HG03575 (cell line): ENCODE results near the gene SLC39A7.

Experiments
- ATAC-seq: cut with Tn5 transposase; IDR thresholded peaks from one replicate; pipeline ENCODE4 v1.9.1; 2021; ENCODE audit not compliant: unreplicated experiment, insufficient number of reproducible peaks, low FRiP score; ENCODE audit errors: extremely low read depth

The SLC39A7 gene, protein sequence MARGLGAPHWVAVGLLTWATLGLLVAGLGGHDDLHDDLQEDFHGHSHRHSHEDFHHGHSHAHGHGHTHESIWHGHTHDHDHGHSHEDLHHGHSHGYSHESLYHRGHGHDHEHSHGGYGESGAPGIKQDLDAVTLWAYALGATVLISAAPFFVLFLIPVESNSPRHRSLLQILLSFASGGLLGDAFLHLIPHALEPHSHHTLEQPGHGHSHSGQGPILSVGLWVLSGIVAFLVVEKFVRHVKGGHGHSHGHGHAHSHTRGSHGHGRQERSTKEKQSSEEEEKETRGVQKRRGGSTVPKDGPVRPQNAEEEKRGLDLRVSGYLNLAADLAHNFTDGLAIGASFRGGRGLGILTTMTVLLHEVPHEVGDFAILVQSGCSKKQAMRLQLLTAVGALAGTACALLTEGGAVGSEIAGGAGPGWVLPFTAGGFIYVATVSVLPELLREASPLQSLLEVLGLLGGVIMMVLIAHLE

DNA sequence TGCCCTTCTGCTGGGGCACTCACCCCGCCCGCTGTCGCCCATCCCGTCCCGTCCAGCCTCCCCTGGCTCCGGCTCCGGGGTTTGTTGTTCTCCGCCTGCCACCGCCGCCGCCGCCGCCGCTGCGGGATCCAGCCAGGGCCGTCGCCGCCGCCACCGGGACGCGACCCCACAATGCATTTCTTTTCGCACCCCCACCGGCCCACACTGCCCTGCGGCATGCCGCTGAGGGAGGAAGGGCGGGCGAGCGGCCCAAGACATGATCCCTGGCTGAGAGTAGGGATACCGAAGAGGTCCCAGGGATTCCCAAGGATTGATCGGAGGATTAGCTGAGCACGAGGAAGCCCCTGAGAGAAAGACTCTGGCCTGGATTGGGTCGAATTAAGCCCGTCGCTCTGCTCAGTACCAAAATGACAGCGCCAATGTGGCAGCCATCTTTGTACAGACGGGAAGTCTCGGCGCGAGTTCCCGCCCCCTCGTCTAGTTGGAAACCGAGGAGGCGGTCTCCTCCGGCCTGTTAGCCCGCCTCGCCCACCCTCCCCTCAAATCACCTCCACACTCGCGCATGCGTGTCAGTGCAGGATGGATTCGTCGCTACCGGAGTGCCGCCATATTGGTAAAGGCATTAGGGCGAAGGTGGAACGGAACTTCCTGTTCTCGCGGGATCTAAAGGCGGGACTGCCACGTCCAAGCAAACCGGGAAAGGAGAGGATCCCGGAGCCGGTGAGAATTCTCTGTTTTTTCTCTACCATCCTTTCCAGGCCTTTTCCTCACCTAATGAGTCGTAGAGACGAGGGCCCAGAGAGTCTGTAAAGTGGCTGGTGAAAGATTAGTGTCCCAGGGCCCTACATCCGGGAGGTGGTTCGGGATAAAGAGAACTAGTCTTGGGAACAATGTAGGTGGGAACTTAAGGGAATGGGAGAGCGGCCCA is at the start of gene SLC39A7, which contains the start of gene RXRB:
SLC39A7 (plus strand) TSS at position 649 of the 928 bp plus-strand sequence. CDS start 379 bp downstream, outside the sequence.
RXRB (minus strand) TSS at position 447 of the 928 bp plus-strand sequence; CDS start at position 258, 189 bp downstream.
- no peak for ATAC-seq

DNA sequence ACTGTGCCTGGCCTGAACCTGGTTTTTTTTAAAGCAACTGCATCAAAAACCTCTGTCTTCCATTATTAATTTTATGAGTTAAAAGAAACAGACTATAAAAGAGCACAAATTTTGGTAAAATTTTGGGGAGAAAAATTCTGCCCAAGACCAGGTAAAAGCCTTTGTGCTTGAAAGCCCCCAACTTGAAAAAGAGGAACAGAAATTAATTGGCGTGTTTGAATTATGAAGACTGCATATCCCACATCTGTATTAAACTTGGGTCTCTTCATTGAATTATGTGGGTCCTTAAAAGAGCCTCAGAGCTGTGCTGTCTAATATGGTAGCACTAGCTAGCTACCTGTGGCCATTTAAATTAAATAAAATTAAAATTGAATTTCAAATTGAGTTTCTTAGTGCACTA is 49.6 kb upstream of the SLC39A7 start:
- ATAC-seq = no peak

DNA sequence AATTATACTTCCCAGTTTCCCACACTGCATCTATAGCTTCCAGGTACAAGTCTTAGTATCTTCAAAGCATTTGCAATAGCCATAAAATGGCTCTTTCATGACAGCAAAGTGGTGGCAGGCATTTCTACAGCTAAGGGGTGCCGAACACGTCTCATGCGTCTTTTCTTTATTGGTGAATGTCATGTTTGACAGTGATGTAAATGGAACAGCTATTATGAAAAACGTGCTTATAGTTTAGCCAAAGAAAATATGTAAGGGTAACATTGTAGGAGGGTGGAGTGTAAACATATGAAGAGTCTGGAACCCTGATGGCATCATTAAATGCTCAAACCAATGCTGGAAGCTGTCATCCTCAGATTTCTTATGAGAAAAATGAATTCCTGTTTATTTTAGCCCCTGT is 46.3 kb upstream of the SLC39A7 start:
- no peak for ATAC-seq

DNA sequence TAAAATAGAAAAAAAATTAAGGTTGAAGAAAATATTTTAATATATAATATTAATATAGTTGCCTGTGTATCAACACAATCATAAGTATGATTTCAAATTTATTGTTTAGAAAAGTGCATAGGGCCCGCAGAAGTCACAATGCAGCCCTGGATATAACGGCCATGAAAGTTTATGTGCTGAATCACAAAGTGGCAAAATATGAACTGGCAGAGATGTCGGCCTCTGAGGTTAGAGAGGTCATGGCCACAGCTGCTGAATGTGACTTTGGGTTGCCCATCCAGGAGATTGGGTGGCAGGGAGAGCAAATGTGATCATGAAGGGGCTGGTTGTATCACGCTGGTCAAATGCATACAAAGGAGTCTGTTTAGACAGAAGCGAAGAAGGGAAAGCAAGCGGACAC is 44.1 kb upstream of the SLC39A7 start:
- no peak for ATAC-seq

DNA sequence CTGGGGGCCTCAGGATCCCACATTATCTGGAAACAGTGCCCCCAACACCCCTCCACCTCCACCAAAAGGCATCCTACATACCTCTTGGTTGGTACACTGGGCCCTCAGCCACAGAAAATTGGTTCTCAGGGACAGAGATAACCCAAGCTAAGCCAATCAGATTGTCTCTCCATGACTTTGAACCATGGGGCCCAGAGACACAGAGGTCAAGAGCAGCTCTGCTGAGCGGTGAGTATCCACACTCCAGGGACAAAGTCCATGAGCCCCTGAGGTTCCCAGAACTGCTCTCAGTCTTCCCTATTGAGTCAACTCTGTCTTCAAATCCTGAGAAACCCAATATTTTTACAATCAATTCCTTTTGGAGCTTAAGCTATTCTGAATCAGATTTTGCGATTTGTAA is 43.7 kb upstream of the SLC39A7 start:
- ATAC-seq = no peak

DNA sequence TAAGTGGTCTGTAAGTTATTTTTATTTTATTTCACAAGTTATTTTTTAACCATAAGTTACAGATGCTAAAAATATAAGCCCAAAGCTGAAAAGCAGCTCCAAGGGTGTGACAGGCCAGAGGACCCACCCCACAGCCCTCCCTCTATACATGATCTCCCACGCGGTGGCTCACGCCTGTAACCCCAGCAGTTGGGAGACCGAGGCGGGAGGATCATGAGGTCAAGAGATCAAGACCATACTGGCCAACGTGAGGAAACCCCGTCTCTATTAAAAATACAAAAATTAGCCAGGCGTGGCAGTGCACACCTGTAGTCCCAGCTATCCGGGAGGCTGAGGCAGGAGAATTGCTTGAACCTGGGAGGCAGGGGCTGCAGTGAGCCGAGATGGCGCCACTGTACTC is 40.6 kb upstream of the SLC39A7 start:
- no peak for ATAC-seq

DNA sequence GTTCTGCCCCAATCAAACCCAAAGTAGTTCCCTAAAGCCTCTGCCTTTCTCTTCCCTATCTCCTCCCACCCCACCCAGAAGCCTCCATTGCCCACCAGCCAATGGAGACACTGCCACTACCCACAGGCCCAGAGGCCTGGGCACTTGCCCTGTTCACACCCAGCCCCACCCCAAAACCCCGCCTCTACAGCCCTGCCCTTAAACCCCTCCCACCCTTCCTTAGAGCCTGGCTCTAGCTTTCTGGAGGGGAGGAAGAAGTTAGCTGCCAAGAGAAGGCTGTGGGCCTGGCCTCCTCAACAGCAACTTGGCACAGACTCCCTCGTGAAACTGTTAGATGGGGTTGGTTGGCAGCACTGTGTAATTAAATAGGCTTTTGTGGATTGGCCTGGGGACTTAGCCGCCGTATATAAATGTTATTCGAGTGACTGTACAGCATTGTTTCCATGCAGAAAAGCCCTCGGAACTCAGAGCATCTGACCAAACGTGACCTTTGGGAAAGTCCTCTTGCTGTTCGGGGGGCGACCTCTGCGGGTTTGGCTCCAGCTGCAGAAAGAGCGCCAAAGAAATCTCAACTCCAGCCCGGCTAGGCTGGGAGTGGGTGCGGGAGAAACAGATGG is 39.8 kb upstream of the SLC39A7 start:
- ATAC-seq = no peak

DNA sequence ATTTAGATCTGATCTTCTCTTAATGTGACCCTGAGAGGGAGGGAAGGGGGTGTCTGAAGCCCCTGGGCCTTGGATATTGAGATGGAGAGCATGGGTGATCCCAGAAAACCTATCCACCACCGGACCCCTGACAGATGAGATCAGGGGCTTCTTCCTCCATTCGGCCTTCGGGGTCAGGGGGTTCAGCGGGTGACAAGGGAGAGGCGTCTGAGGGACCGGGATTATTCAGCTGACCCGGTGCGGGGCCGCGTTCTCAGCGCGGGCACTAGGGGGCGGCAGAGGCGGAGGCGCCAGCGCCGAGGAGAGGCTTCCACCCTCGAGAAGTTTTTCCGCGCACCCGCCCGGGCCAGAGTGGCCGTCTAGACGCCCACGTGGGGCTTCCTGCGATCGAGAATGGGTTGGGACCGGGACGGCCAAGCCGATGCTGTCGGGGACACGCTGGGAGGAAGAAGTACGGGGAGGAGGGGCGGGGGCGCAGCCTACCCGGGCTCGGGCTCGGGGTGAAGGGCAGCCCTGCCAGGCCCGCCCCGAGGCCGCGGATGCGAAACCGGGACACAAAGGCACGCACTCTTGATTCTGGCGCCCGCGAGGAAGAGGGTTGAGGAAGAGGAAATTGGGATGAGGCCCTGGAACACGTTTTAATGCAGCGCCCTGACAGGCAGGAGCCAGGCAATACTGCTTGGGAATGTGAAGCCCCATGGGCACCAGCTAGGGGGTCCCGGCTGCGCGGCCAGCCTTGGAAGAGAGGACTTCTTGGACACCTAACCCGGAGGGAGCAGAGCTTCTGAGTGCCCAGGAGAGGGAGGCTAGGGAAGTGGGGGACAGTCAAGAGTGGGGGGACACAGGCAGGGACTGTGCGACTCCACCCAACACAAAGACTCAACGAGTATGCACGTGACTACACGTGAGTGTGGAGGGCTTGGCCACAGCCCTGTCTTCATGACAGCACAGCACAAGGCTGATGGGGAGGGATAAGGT is 39.0 kb upstream of the SLC39A7 start:
- ATAC-seq = no peak

DNA sequence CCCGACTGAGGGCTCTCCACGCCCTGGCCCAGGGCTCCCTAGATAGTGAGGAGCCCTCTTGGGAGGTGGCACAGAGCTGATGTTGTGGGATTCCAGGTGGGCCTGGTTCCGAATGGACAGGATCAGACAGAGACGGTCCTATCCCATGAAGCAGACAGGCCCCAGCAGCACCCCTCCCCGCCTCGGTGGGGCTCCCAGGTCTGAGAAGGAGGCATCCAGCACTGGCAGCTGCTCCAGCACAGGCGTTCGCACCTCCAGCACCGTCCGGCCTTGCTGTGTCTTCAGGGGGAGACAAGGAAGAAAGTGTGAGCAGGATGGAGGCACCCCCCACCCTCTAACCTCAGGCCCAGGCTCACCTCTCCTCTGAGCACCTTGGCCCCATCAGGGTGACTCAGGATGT is 37.1 kb upstream of the SLC39A7 start:
- ATAC-seq = no peak

DNA sequence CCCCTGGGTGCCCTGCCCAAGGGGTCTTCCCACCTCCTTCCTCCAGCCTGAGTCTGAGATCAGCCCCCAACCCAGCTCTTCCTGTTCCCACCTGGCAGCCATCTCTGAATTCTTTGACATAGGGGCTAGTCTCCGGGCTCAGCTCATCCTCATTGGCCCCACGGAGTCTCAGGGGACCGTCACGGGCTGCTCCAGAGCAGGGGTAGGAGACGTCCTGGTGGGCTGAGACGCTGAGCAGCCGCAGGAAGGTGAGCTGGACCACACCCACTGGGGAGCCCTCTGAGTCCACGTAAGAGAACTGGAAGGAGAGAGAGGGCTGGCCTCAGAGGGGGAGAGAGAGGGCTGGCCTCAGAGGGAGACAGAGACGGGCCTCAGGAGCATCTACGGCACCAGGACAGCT is 36.5 kb upstream of the SLC39A7 start:
- ATAC-seq = no peak

DNA sequence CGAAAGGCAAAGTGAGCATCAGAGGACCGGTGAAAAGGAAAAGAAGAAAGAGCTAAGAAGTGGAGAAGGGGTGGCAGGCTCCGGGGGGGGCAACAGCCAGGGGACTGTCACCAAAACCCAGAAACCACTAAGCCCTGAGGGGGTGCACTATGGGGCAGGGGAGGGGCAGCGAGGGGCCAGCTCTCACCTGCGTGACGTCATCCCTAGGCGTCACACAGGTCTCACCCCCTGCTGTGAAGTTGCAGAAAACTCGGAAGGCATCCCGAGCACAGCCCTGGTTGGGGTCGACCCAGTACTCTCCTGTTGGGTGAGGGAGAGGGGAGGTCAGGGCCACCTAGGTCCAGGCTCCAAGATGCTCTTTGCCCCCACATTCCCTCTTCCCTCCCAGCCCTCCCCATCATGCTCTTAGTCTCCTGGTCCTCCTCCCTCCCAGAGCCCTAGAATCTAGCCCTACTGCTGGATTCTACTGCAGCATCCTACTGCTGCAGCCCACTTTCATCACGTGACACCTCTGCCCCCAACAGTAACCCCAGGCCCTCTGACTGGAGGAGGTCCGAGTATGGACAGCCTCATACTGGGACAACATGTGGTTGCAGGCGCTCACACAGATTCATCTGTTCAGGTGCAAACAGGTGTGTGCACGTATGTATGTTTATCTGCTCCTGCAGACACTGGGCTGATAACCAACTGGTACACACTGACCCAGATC is 35.8 kb upstream of the SLC39A7 start:
- ATAC-seq = no peak

DNA sequence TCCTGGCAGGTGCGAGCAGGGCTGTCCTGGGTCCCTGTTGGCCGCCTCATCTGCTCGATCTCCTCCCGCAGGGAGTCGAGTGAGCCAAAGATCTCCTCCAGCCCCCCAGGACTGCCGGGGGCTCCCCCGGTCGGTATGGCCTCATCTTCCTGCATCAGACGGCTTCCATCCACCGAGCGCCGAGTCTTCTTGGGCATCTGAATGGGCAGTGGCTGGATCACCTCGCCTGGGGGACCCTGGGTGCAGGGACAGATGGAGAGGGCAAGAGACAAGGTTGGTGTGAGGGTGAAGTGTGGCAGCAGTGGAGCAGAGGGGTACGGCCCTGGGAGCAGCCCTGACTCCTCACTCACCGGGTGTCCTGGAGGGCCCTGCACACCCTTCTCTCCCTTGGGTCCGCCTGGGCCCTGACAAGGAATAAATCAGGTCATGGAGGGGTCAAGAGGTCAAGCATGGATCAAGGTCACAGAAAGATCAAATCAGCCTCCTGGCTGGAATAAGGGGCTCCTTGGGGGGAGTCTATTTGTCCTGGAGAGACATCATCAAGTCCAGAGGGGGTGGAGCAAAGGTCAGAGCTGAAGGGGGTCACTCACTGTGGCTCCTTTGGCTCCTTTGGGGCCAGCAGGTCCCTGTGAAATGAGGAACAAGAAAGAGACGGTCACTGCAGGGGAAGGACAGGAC is 34.9 kb upstream of the SLC39A7 start:
- ATAC-seq = no peak

DNA sequence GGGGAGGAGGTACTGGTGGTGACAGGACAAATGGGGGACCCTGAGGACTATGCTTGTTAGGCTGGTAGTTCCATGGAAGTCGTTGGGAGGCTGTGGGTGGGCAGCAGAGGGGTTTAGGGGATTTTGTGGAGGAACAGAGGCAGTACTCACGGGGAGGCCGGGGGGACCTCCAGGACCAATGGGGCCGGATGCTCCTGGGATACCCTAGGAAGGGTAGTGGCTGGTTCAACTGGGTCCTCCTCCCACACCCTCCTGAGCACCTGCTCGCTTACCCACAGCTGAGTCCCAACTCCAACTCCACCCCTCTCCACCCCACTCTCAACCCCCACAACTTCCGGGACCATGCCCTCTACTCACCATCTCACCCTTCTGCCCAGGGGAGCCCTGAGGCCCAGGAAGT is 34.3 kb upstream of the SLC39A7 start:
- ATAC-seq = no peak

DNA sequence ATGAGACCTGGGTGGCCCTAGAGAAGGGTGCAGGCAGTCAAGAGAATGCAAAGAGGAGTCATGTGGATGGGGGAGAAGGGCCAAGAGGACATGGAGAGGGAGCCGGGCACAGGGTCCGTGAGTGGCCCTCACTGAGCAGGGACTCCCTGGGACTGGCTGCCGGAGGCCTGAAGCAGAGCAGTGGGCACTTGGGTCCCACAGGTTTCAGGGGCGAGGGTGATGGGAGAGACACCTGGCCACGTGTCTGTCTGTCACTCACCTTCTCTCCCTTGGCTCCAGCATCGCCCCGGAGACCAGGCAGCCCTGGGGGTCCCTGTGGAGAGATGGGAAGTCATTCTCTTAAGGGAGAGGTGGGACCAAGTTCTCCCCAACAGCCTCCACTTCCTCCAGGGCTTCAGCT is 33.9 kb upstream of the SLC39A7 start:
- no peak for ATAC-seq

DNA sequence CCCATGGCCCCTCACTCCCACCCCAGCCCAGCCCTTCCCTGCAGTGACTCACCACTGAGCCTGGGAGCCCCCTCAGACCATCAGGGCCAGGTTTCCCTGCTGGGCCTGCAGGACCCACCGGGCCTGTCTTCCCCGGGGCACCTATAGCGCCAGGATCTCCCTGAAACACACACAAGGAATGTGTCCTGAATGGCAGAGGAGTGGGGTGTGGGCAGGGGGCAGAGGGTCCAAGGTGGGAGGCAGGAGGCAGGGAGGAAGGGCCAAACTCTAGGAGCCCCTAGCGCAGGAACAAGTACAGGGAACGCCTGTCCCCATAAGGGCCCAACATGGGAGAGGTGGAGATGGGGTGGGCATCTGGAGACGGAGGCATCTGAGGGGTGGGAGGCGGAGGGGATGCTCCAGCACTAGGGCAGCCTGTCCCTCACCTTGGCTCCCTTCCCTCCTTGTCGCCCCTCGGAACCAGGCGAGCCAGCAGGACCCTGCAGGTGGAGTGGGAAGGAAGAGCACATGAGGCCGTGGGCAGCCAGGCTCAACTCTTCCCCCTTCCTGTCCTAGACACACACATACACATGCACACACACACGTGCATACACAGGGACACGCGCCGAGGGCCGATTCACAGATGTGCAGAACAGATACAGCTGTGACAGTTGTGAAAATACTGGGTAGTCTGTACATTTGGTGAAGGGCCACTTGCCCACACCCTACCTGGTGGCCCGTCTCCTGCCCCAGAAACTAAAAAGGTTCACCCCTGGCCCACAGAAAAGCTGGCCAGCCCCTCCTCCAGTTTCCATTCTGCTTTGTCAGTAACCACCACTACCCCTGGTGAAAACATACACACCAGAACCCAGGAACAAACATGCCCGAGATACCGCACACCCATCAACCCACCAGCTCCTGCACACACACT is 33.0 kb upstream of the SLC39A7 start:
- no peak for ATAC-seq

DNA sequence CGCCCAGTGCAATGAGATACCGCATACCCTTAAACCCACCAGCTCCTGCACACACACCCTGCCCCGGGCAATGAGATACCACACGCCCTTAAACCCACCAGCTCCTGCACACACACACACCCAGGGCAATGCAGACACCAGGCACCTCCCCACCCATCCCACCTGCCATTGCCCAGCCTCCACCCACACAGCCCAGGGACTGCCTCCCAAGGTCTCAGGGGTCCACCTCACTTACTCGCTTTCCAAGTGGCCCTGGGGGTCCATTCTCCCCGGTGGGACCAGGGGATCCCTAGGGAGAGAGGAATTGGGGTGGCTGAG is 32.4 kb upstream of the SLC39A7 start:
- ATAC-seq = no peak
